Kidney (tissue), 14 donors: Measurements from ENCODE around the gene HAPLN1. TPM values are rescaled to one million over a fixed set of nuclear protein-coding genes. Genes with fewer than 3 reads are reported as not detected.

Experiments used
- DNase-seq, 5 donors: peaks; one replicate each; pipeline ENCODE4 v3.0.0-alpha.2; 2013 to 2020
- FAIRE-seq: peaks from 2 replicates; lab custom pipeline; 2012; peaks lifted over from hg19 to GRCh38; lab: Jason Lieb, UNC
- H3K27ac ChIP-seq, 2 donors: one replicate each; pipeline ENCODE4 v1.7.0; 2013; ENCODE audit warnings: low read depth in 2 of 2, low read length in 2 of 2, inconsistent platforms in 1 of 2
- H3K27me3 ChIP-seq: one replicate; pipeline ENCODE4 v1.7.1; 2013; ENCODE audit warnings: low read length, inconsistent platforms; ENCODE audit not compliant: control insufficient read depth, insufficient read depth
- H3K36me3 ChIP-seq, 3 donors: one replicate each; pipeline versions ENCODE4 v1.7.0 to v1.7.1; 2013; ENCODE audit warnings: low read length in 3 of 3, control low read depth in 1 of 3, inconsistent platforms in 1 of 3; ENCODE audit not compliant: insufficient read depth in 3 of 3, control insufficient read depth in 2 of 3
- H3K4me1 ChIP-seq, 3 donors: one replicate each; pipeline versions ENCODE4 v1.7.0 to v1.7.1; 2013; ENCODE audit warnings: low read length in 3 of 3, inconsistent platforms in 1 of 3, low read depth in 1 of 3; ENCODE audit not compliant: control insufficient read depth in 2 of 3, insufficient read depth in 2 of 3
- H3K4me3 ChIP-seq, 3 donors: one replicate each; pipeline versions ENCODE4 v1.7.0 to v1.8.1; 2013; ENCODE audit warnings: low read length in 3 of 3, control low read depth in 1 of 3, inconsistent platforms in 1 of 3
- H3K9ac ChIP-seq, 3 donors: one replicate each; pipeline versions ENCODE4 v1.7.0 to v1.7.1; 2013; ENCODE audit warnings: low read length in 3 of 3, control low read depth in 1 of 3, inconsistent platforms in 1 of 3
- H3K9me3 ChIP-seq, 3 donors: one replicate each; pipeline versions ENCODE4 v1.7.0 to v1.7.1; 2013; ENCODE audit warnings: low read length in 3 of 3, control low read depth in 1 of 3, inconsistent platforms in 1 of 3; ENCODE audit not compliant: control insufficient read depth in 2 of 3, insufficient read depth in 1 of 3
- CTCF ChIP-seq: IDR thresholded peaks from 3 replicates; pipeline ENCODE4 v1.5.1; 2012; ENCODE audit warnings: mild to moderate bottlenecking, moderate library complexity, borderline replicate concordance; ENCODE audit not compliant: insufficient read depth; ENCODE audit errors: extremely low read depth
- intact Hi-C: fragments of 100-400 bp; cut with DNase I; formaldehyde crosslinking; loops from one replicate; pipeline ENCODE4 v1.11.1; 2022
- polyA plus RNA-seq: library from polyadenylated mRNA; stranded (reverse); fragments of 350-450 nt; fragmentation: Illumina TruSeq; extraction: RNeasy Lipid Tissue Mini Kit (QIAGEN cat#74804); gene quantifications from one replicate; pipeline ENCODE4 v1.2.3, GENCODE V29; 2014; ENCODE audit warnings: low read depth, low replicate concordance; ENCODE audit not compliant: insufficient read depth
- total RNA-seq: library from RNA; stranded (reverse); fragmentation: NEBNext Ultra II Directional; extraction: Animal tissue kit (Norgen Biotek cat#: 25700); gene quantifications from one replicate; pipeline ENCODE4 v1.2.1, GENCODE V29; 2021
- donor health status: control.
- donor health status: control.
- donor health status: control.
- donor health status: control.
- donor health status: control.
- donor health status: DM: yes; HTN: yes; CAD: no.
- donor health status: Normal renal cell carcinoma (clear cell type).

Gene HAPLN1
- total and polyA plus RNA-seq, 2 donors from 2014 or later = 0.06 to 0.19 TPM

- Histone ChIP-seq H3K4me1 (no peaks in the 10 kb centered on the region), H3K9ac (no peak overlapping the region), H3K27ac (no peak overlapping the region), H3K36me3 (no peaks in the 10 kb centered on the region), H3K27me3 (no peaks in the 10 kb centered on the region), H3K4me3 (no peak overlapping the region), H3K9me3 (no peaks in the 10 kb centered on the region)
- DNase-seq (no peak), FAIRE-seq (no peak)
- TF ChIP-seq CTCF = no peak
- intact Hi-C loops = no loop called here
Observed at GRCh38 chr5:83760579-83760978, 39.9 kb upstream of the HAPLN1 start.

GRCh38 chr5:83752700-83753099 is 32.0 kb upstream of the HAPLN1 start:
- H3K4me1 ChIP-seq = no peaks in the 10 kb centered on the region
- intact Hi-C loops = no loop called here

GRCh38 chr5:83751201-83751600 is 30.5 kb upstream of the HAPLN1 start:
- DNase-seq (no peak), FAIRE-seq (no peak)
- Histone ChIP-seq H3K36me3 (no peaks in the 10 kb centered on the region), H3K9ac (no peak overlapping the region), H3K4me3 (no peak overlapping the region), H3K4me1 (no peaks in the 10 kb centered on the region), H3K27me3 (no peaks in the 10 kb centered on the region), H3K9me3 (peaks cover 0 to 3% (median 0%) of the 10 kb centered on the region in 3 donors), H3K27ac (no peak overlapping the region)
- no peak for TF ChIP-seq CTCF
- intact Hi-C loops = no loop called here

More at GRCh38 chr5:83752700-83753099, 32.0 kb upstream of the HAPLN1 start:
- Histone ChIP-seq H3K9me3 (peaks cover 0 to 3% (median 0%) of the 10 kb centered on the region in 3 donors), H3K27me3 (no peaks in the 10 kb centered on the region), H3K27ac (no peak overlapping the region), H3K4me3 (no peak overlapping the region), H3K36me3 (no peaks in the 10 kb centered on the region), H3K9ac (no peak overlapping the region)
- no peak for TF ChIP-seq CTCF
- no peak for FAIRE-seq
- DNase-seq = peak in 2 of 5 donors; percentile 4 to 17

GRCh38 chr5:83750749-83751148 is 30.1 kb upstream of the HAPLN1 start:
- H3K4me3 ChIP-seq = no peak overlapping the region
- intact Hi-C loops = no loop called here
- no peak overlapping the region for H3K27ac ChIP-seq
- DNase-seq (no peak), FAIRE-seq (no peak)
- no peak overlapping the region for H3K9ac ChIP-seq
- TF ChIP-seq CTCF = no peak
- no peaks in the 10 kb centered on the region for H3K27me3 ChIP-seq
- H3K4me1 ChIP-seq = no peaks in the 10 kb centered on the region
- no peaks in the 10 kb centered on the region for H3K36me3 ChIP-seq
- peaks cover 0 to 3% (median 0%) of the 10 kb centered on the region in 3 donors for H3K9me3 ChIP-seq
